Activated naive CD8-positive, alpha-beta T cell treated with anti-CD3 and anti-CD28 coated beads, Interleukin-2, amount 10 ng/mL, durations not matched to agents 7 days and 5 days (primary cell): ENCODE measurements around the gene ITCH. TPM values are rescaled to one million over a fixed set of nuclear protein-coding genes. Genes with fewer than 3 reads are reported as not detected.
A peak's percentile ranks its signal among the peaks of the same experiment; 100 is the strongest.

Source experiments
- ATAC-seq: fragments of 150-1000 bp; cut with Tn5 transposase; one replicate; pipeline ENCODE4 v1.10.0; 2021; ENCODE audit warnings: low read depth, moderate library complexity
- POLR2A ChIA-PET: fragments of 350-600 bp; sonication (Branson Sonifier 250); formaldehyde crosslinking; loops from one replicate; lab custom pipeline; 2021; ENCODE audit warnings: antibody characterized with exemption; lab: Charles Lee
- DNase-seq: peaks from one replicate; pipeline ENCODE4 v3.0.0; 2021
- H3K27ac Mint-ChIP-seq: one replicate; pipeline ENCODE4 v1.8.0; 2022; ENCODE audit warnings: mild to moderate bottlenecking, mixed read lengths
- H3K27me3 Mint-ChIP-seq: one replicate; pipeline ENCODE4 v1.8.0; 2022; ENCODE audit warnings: mild to moderate bottlenecking, moderate library complexity, mixed read lengths
- H3K36me3 Mint-ChIP-seq: one replicate; pipeline ENCODE4 v1.8.0; 2021; ENCODE audit warnings: mild to moderate bottlenecking, mixed read lengths
- H3K4me1 Mint-ChIP-seq: one replicate; pipeline ENCODE4 v1.8.0; 2021; ENCODE audit warnings: mixed read lengths
- H3K4me3 Mint-ChIP-seq: one replicate; pipeline ENCODE4 v1.8.0; 2022; ENCODE audit warnings: mild to moderate bottlenecking, moderate library complexity, mixed read lengths
- H3K9me3 Mint-ChIP-seq: one replicate; pipeline ENCODE4 v1.8.0; 2021; ENCODE audit warnings: mixed read lengths
- total RNA-seq, 2 experiments: library from RNA; stranded (reverse); gene quantifications; one replicate each; pipeline ENCODE4 v1.2.3, GENCODE V29; 2021

Gene ITCH
- total RNA-seq, 2 experiments from 2014 or later, result 57.4 to 59.7 TPM

DNA sequence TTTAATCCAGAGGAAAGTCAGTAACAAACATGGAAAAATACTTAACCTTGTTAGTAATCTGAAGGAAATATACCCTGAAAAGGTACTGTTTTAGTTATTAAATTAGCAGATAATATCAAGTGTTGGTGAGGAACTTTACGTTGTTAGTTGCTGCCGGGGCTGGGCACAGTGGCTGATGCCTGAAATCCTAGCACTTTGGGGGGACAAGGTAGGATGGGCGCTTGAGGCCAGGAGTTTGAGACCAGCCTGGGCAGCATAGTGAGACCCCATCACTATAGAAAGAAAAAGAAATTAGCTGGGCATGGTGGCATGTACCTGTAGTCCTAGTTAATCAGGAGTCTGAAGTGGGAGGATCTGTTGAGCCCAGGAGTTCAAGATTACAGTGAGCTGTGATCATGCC lies 80.5 kb downstream of the ITCH start:
- H3K27me3 Mint-ChIP-seq, result no peaks in the 10 kb centered on the region
- H3K36me3 Mint-ChIP-seq, result peaks cover 32% of the 10 kb centered on the region
- H3K4me1 Mint-ChIP-seq, result peaks cover 6% of the 10 kb centered on the region
- DNase-seq (no peak), ATAC-seq (no peak)
- no peaks in the 10 kb centered on the region for H3K9me3 Mint-ChIP-seq
- H3K4me3 Mint-ChIP-seq, result no peak overlapping the region
- H3K27ac Mint-ChIP-seq, result no peak overlapping the region
- POLR2A ChIA-PET, result no interaction called here

DNA sequence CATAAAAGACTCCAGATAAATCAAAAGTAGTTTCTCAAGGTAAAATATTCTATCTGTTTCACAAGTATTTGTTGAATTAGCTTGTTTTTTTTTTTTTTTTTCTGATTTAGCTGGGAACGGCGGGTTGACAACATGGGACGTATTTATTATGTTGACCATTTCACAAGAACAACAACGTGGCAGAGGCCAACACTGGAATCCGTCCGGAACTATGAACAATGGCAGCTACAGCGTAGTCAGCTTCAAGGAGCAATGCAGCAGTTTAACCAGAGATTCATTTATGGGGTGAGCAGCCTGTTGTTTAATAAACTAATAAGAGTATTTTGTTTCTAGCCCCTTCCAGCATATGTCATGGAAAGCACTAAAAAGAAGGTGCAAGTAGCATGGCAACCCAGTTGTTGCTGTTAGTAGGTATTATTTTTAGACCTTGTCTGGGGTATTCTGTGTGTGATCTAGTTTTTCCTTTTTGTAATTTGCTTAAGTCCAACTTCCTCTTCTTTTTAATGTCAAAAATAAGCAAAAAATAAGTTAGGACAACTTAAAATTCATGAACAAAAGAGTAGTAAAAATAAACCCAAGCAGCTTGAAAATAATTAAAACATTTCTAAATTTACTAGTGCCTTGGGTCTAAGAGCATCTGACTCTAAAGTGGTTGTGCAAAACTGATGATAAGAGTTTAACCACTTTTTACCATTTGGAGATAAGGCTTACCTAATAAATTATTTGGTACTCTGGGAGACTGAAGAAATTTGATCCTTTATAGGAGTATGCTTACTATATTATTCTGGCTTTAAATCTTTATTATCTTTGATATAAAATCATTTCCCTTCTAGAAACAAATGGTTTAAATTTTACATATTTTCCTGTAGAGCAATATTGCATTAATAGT lies 82.3 kb downstream of the ITCH start:
- no peaks in the 10 kb centered on the region for H3K9me3 Mint-ChIP-seq
- no peak overlapping the region for H3K4me3 Mint-ChIP-seq
- no peak for DNase-seq
- no peaks in the 10 kb centered on the region for H3K27me3 Mint-ChIP-seq
- H3K36me3 Mint-ChIP-seq, result peaks cover 37% of the 10 kb centered on the region
- no peak overlapping the region for H3K27ac Mint-ChIP-seq
- H3K4me1 Mint-ChIP-seq, result peaks cover 8% of the 10 kb centered on the region
- POLR2A ChIA-PET, result no interaction called here
- no peak for ATAC-seq

DNA sequence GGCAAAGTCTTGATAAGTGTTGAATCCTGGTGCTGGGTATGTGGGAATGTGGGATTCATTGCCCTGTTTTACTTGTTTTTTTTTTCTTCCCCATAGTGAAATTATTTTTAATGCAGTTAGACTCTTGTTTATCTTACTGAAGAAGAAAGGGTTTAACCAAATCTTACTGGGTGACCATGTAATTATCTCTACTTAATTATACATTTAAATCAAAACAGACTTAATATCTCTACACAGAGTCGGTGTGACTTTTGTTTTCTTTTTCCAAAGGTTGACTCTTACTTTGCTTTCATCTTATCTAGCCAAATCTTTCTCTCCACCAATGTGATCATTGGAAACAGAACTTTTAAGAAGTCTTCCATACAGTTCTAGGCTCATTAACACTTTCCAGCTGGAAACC lies 85.4 kb downstream of the ITCH start:
- Mint-ChIP-seq H3K27ac (no peak overlapping the region), H3K4me3 (no peak overlapping the region), H3K4me1 (peaks cover 8% of the 10 kb centered on the region), H3K9me3 (no peaks in the 10 kb centered on the region), H3K36me3 (peaks cover 35% of the 10 kb centered on the region), H3K27me3 (no peaks in the 10 kb centered on the region)
- DNase-seq, result no peak
- POLR2A ChIA-PET, result no interaction called here
- ATAC-seq, result no peak

DNA sequence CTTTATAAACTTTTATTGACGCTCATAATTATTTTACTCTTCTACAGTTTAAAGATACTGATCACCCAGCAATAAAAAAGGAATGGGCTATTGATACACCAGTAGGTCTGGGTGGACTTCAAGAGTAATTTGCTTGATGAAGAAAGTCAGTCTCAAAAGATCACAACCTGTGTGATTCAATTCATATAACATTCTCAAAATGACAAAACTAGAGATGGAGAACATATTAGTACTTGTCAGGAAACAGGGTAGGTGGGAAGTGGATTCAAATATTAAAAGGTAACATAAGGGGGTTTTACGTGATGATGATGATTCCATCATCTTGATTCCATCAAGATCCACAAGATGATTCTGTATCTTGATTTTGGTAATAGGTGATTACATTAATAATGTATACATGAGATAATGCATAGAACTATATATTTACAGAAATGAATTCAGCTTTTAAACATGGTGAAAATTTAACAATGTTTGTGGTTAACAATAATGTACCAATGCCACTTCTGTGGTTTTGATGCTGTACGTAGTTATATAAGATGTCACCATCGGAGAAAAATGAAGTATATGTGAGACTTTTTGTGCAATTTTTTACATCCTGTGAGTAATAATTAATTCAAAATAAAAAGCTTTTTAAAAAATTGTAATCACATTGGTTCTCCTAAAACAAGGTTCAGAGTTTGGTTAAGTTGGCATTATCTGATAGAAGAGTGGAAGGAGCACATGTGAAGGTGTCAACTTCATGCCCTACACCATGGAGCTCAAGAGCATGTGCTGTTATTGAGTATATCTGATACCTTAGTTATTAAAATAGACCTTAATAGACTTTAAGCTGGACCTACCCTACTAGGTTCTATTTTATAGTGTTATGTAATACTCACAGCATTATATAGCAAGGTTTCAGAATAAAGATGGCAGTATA lies 86.9 kb downstream of the ITCH start:
- H3K27ac Mint-ChIP-seq, result no peak overlapping the region

DNA sequence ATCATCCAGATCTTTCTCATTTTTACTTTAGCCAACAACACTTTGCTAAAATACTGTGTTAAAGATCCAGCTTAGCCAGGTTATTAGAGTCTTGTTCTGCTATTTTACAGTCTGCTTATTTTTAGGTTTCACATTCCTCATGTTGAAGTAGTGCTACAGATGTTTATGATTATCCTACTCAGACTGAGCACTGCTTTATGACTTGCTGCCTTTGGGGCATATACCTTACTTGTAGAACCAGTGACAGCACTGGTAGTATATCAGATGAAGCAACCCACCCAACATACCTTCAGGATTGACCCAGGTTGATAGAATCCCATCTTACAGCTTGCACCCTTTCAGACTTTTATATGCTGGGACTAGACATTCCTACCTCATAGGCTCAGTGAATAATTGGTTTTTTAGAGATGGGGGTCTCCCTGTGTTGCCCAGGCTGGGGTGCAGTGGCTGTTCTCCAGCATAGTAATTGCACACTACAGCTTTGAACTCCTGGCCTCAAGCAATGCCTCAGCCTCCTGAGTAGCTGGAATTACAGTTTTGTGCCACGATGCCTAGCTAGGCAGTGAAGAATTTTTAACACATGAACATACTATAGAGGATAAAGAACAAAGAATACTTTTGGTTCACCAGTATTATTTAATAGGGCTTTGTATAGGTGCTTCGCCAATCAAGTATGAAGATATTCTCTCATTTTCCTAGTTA lies 89.4 kb downstream of the ITCH start:
- no peaks in the 10 kb centered on the region for H3K9me3 Mint-ChIP-seq
- ATAC-seq, result no peak
- peak overlapping the region; percentile 23 for H3K27ac Mint-ChIP-seq
- peaks cover 4% of the 10 kb centered on the region for H3K4me1 Mint-ChIP-seq
- H3K27me3 Mint-ChIP-seq, result no peaks in the 10 kb centered on the region
- no peak overlapping the region for H3K4me3 Mint-ChIP-seq
- no peak for DNase-seq
- H3K36me3 Mint-ChIP-seq, result peaks cover 19% of the 10 kb centered on the region
- POLR2A ChIA-PET, result no interaction called here

More for the DNA sequence above, 86.9 kb downstream of the ITCH start:
- peaks cover 32% of the 10 kb centered on the region for H3K36me3 Mint-ChIP-seq
- H3K4me3 Mint-ChIP-seq, result no peak overlapping the region
- peaks cover 6% of the 10 kb centered on the region for H3K4me1 Mint-ChIP-seq
- H3K9me3 Mint-ChIP-seq, result no peaks in the 10 kb centered on the region
- DNase-seq (no peak), ATAC-seq (no peak)
- no peaks in the 10 kb centered on the region for H3K27me3 Mint-ChIP-seq
- POLR2A ChIA-PET, result no interaction called here

DNA sequence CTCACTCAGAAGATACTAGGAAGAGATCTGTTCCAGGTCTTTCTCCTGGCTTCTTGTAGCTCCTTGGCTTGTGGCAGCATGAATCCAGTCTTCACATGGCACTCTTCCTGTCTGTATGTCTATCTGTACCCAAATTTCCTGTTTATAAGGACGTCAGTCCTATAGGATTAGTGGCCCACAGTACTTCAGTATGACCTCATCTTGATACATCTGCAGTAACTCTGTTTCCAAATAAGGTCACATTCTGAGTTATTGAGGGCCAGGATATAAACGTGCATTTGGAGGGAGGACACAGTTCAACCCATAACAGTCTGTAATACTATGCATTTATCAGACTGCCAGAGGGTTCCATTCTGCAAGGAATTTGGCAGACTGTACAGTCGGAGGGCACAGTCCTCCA lies 95.6 kb downstream of the ITCH start:
- ATAC-seq, result no peak
- no peaks in the 10 kb centered on the region for H3K9me3 Mint-ChIP-seq
- peaks cover 1% of the 10 kb centered on the region for H3K4me1 Mint-ChIP-seq
- no peaks in the 10 kb centered on the region for H3K27me3 Mint-ChIP-seq
- H3K36me3 Mint-ChIP-seq, result peaks cover 10% of the 10 kb centered on the region
- H3K4me3 Mint-ChIP-seq, result no peak overlapping the region
- H3K27ac Mint-ChIP-seq, result no peak overlapping the region
- POLR2A ChIA-PET, result no interaction called here
- DNase-seq, result no peak

DNA sequence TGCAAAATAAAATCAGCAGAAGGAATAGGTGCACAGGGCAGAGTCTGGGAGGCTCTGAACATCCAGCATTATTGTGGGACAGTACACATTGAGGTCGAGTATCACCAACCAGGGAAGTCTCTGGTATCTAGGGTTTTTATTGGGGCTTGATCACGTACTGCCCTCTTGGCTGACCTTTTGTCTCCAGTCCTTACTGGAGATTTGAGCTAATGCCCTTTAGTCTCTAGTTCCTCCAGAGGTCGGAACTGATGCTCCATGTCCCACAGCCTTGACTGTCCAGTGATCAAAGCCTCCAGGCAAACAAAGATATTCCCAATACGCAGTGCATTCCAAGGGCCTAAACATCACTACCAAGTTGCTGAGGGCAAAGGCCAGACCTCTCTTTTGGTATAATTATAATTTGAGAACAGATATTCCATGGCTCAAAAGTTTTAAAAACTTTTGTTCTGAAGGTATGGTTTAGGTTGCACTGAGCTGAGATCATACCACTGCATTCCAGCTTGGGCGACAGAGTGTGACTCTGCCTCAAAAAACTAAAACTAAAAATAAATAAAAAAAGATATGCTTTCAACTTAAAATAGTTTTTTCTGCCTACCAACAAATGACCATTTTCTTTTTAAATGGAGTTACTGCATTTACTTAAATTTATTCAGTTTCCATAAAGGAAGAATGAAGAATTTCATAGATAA lies 96.3 kb downstream of the ITCH start:
- DNase-seq (no peak), ATAC-seq (no peak)
- no peaks in the 10 kb centered on the region for H3K27me3 Mint-ChIP-seq
- peaks cover 2% of the 10 kb centered on the region for H3K4me1 Mint-ChIP-seq
- H3K4me3 Mint-ChIP-seq, result no peak overlapping the region
- no peaks in the 10 kb centered on the region for H3K9me3 Mint-ChIP-seq
- H3K36me3 Mint-ChIP-seq, result peaks cover 11% of the 10 kb centered on the region
- POLR2A ChIA-PET, result interaction anchor here (1.2 kb wide), 1 partner anchor 95 kb away, joined by 3 read pairs; no protein-coding TSS in a partner anchor
- H3K27ac Mint-ChIP-seq, result no peak overlapping the region

DNA sequence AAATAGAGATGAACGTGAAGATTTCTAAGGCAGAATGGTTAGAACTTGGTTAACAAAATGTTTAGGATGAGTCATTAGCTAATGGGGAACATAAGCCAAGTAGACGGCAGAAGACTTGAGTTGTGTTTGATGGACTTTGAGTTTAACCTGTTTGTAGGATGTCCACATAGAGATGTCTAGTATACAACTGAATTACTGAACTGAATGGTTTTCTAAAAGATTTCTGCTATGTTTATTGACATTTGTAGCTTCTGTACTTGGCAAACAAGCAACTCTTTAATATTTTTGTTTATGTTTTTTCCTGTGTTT lies 98.7 kb downstream of the ITCH start:
- no peak overlapping the region for H3K27ac Mint-ChIP-seq
- no peak for ATAC-seq
- peaks cover 2% of the 10 kb centered on the region for H3K4me1 Mint-ChIP-seq
- H3K27me3 Mint-ChIP-seq, result no peaks in the 10 kb centered on the region
- H3K4me3 Mint-ChIP-seq, result no peak overlapping the region
- peaks cover 13% of the 10 kb centered on the region for H3K36me3 Mint-ChIP-seq
- POLR2A ChIA-PET, result no interaction called here
- no peaks in the 10 kb centered on the region for H3K9me3 Mint-ChIP-seq
- no peak for DNase-seq

DNA sequence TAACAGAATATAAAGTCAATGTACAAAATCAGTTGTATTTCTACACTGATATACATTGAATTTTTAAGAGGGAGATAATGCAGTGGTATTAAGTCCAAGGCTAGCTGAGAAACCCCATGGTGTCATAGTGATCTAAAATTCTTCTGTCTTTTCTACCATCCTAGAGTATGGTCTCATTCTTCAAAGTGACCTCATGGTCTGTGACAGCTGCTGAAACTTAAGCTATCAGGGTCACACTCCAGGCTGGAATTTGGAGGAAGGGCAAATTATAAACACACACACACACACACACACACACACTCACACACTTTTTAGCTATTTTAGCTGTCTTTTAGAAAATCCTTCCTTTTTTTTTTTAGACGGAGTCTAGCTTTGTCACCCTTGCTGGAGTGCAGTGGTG lies 105.9 kb downstream of the ITCH start:
- Mint-ChIP-seq H3K4me1 (peaks cover 4% of the 10 kb centered on the region), H3K27me3 (no peaks in the 10 kb centered on the region), H3K27ac (no peak overlapping the region), H3K9me3 (no peaks in the 10 kb centered on the region), H3K4me3 (no peak overlapping the region), H3K36me3 (peaks cover 9% of the 10 kb centered on the region)
- POLR2A ChIA-PET, result no interaction called here
- ATAC-seq (no peak), DNase-seq (no peak)

DNA sequence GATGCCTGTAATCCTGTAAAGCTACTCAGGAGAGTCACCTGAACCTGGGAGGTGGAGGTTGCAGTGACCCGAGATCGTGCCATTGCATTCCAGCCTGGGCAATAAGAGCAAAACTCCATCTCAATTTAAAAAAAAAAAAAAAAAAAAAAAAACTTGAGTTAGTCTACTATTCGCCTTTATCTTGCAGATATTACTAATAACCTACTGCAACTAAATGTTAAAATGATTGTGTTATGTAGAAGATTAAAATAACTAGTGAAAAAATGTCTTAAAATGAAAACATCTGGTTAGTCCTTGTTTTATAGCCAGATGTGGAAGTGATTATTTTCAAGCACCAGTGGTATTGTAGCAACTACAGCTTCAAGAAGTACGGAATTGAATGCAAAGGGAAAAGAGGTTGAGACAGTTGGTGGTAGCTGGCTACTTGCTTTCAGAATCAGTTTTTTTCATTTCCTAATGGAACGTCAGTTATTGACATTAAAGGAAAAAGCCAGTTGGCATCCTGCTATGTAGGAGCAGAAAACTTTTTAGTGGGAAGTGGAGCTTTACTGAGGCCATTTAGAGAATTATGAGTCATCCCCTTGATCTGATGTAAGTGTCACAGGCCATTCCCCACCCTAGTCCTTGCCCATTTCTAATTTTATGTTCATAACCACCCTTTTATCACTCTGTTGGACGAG lies 109.3 kb downstream of the ITCH start:
- POLR2A ChIA-PET, result interaction anchor here (0.7 kb wide), 1 partner anchor 257 kb away, joined by 6 read pairs; no protein-coding TSS in a partner anchor
- no peak overlapping the region for H3K27ac Mint-ChIP-seq

DNA sequence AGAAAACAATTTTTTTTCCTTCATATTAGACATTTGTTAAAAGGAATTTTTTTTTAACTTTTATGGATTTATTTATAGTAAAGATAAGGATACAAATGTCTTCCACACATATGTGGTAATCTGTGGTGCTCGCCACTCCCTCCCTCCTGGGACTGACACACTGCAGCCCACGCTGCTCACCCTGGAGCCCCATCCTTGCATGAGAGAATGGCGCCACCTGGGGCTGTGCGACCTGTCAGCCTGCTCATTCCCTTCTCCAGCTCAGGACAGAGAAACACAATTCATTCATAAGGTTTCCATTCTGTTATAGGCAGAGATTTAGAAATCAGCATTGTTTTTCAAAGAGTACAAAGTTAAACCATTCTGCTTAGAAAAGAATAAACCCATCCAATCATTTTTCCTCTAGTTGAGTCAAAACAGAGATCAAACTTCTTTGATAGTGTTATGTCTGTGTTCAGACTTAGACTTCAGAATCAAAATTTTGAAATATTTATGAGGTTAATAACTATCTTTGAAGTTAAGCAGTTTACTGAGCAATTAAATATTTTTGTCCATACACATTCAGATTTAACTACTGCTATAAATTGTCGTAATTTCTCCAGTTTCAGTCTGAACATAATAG lies 110.3 kb downstream of the ITCH start:
- Mint-ChIP-seq H3K9me3 (no peaks in the 10 kb centered on the region), H3K27ac (no peak overlapping the region), H3K36me3 (peaks cover 29% of the 10 kb centered on the region), H3K4me1 (peaks cover 8% of the 10 kb centered on the region), H3K4me3 (no peak overlapping the region), H3K27me3 (no peaks in the 10 kb centered on the region)
- DNase-seq (peak; percentile 44), ATAC-seq (peak; percentile 61)
- POLR2A ChIA-PET, result no interaction called here

More for the DNA sequence above, 109.3 kb downstream of the ITCH start:
- H3K4me3 Mint-ChIP-seq, result no peak overlapping the region
- no peak for DNase-seq
- peaks cover 8% of the 10 kb centered on the region for H3K4me1 Mint-ChIP-seq
- H3K9me3 Mint-ChIP-seq, result no peaks in the 10 kb centered on the region
- no peaks in the 10 kb centered on the region for H3K27me3 Mint-ChIP-seq
- no peak for ATAC-seq
- peaks cover 27% of the 10 kb centered on the region for H3K36me3 Mint-ChIP-seq
